Neural progenitor cell (in vitro differentiated cells): ENCODE results near the gene DNAH14. TPM values are rescaled to one million over a fixed set of nuclear protein-coding genes. Genes with fewer than 3 reads are reported as not detected.

Experiments
- DNase-seq: peaks from one replicate; pipeline ENCODE4 v3.0.0-alpha.2; 2016; ENCODE audit warnings: low spot score
- H2AFZ ChIP-seq: fragments of 200-600 bp; sonication (generic); replicated peaks from 2 replicates; pipeline ENCODE4 v1.6.1; 2016; ENCODE audit warnings: antibody characterized with exemption
- H3F3A ChIP-seq: fragments of 200-600 bp; sonication (generic); 2 replicates; pipeline ENCODE4 v1.6.1; 2016; ENCODE audit warnings: antibody characterized with exemption, low read depth
- H3K27ac ChIP-seq: fragments of 200-600 bp; sonication (generic); 2 replicates; pipeline ENCODE4 v1.5.1; 2016; ENCODE audit warnings: mild to moderate bottlenecking
- H3K27me3 ChIP-seq: fragments of 200-600 bp; sonication (generic); 2 replicates; pipeline ENCODE4 v1.6.1; 2016; ENCODE audit warnings: mild to moderate bottlenecking, moderate library complexity
- H3K36me3 ChIP-seq: fragments of 200-600 bp; sonication (generic); 2 replicates; pipeline ENCODE4 v1.5.1; 2016
- H3K4me1 ChIP-seq: fragments of 200-600 bp; sonication (generic); 2 replicates; pipeline ENCODE4 v1.6.1; 2016; ENCODE audit warnings: mixed run types
- H3K4me2 ChIP-seq: fragments of 200-600 bp; sonication (generic); 2 replicates; pipeline ENCODE4 v1.6.1; 2016
- H3K4me3 ChIP-seq: fragments of 200-600 bp; sonication (generic); 2 replicates; pipeline ENCODE4 v1.5.1; 2016
- H3K79me2 ChIP-seq: fragments of 200-600 bp; sonication (generic); 2 replicates; pipeline ENCODE4 v1.6.1; 2016; ENCODE audit warnings: low read depth
- H3K9ac ChIP-seq: fragments of 200-600 bp; sonication (generic); 2 replicates; pipeline ENCODE4 v1.6.1; 2016
- H3K9me3 ChIP-seq: fragments of 200-600 bp; sonication (generic); 2 replicates; pipeline ENCODE4 v1.5.1; 2016; ENCODE audit warnings: low read depth
- H4K20me1 ChIP-seq: fragments of 200-600 bp; sonication (generic); 2 replicates; pipeline ENCODE4 v1.6.1; 2016; ENCODE audit warnings: low read depth
- H3K27ac Mint-ChIP-seq: 3 replicates; pipeline ENCODE4 v1.8.0; 2021; ENCODE audit warnings: mixed read lengths
- H3K27me3 Mint-ChIP-seq: 2 replicates; pipeline ENCODE4 v1.8.0; 2022; ENCODE audit warnings: low read depth, mild to moderate bottlenecking, inconsistent platforms, moderate library complexity, mixed read lengths; ENCODE audit not compliant: insufficient read depth
- H3K36me3 Mint-ChIP-seq: 3 replicates; pipeline ENCODE4 v1.8.0; 2021; ENCODE audit warnings: mixed read lengths
- H3K4me1 Mint-ChIP-seq: 3 replicates; pipeline ENCODE4 v1.8.0; 2021; ENCODE audit warnings: mixed read lengths
- H3K4me3 Mint-ChIP-seq: 3 replicates; pipeline ENCODE4 v1.8.0; 2021; ENCODE audit warnings: mild to moderate bottlenecking, moderate library complexity, mixed read lengths
- H3K9me3 Mint-ChIP-seq: 3 replicates; pipeline ENCODE4 v1.8.0; 2020; ENCODE audit warnings: mixed read lengths
- CTCF ChIP-seq: fragments of 200-600 bp; sonication (generic); IDR thresholded peaks from 2 replicates; pipeline ENCODE4 v1.5.1; 2017; ENCODE audit warnings: antibody characterized with exemption, mild to moderate bottlenecking
- EZH2 ChIP-seq: fragments of 200-600 bp; sonication (generic); IDR thresholded peaks from 2 replicates; pipeline ENCODE4 v1.6.1; 2017; ENCODE audit warnings: antibody characterized with exemption, mild to moderate bottlenecking, moderate library complexity
- EZH2phosphoT487 ChIP-seq: fragments of 200-600 bp; sonication (generic); IDR thresholded peaks from 2 replicates; pipeline ENCODE4 v1.6.1; 2017; ENCODE audit warnings: antibody characterized with exemption
- total RNA-seq: library from RNA; depleted of rRNA; stranded (reverse); fragments of >200 nt; gene quantifications from 2 replicates; pipeline ENCODE4 v1.2.3, GENCODE V29; 2015; ENCODE audit warnings: low replicate concordance

DNAH14 gene
- total RNA-seq, 1 donor from 2014 or later: 118 TPM

- Histone ChIP-seq H2AFZ (no peak overlapping the region), H3F3A (no peaks in the 10 kb centered on the region), H3K36me3 (no peaks in the 10 kb centered on the region), H3K9ac (no peak overlapping the region), H3K27me3 (no peaks in the 10 kb centered on the region), H3K9me3 (no peaks in the 10 kb centered on the region), H3K4me1 (no peaks in the 10 kb centered on the region), H3K27ac (no peak overlapping the region), H3K4me3 (no peak overlapping the region), H3K4me2 (no peak overlapping the region), H3K79me2 (no peaks in the 10 kb centered on the region), H4K20me1 (no peaks in the 10 kb centered on the region)
- Mint-ChIP-seq H3K4me3 (no peak overlapping the region), H3K36me3 (peaks cover 4% of the 10 kb centered on the region), H3K27me3 (no peaks in the 10 kb centered on the region), H3K27ac (no peak overlapping the region), H3K4me1 (no peaks in the 10 kb centered on the region), H3K9me3 (no peaks in the 10 kb centered on the region)
- TF ChIP-seq CTCF (no peak), EZH2 (no peak)
- DNase-seq: no peak
These were observed 189.8 kb downstream of the DNAH14 start for GRCh38 chr1:225119307-225119706.

- H3K27ac Mint-ChIP-seq: no peak overlapping the region
- Histone ChIP-seq H3K4me3 (no peak overlapping the region), H3K4me1 (no peaks in the 10 kb centered on the region), H3K79me2 (no peaks in the 10 kb centered on the region), H3K9me3 (no peaks in the 10 kb centered on the region), H3K36me3 (no peaks in the 10 kb centered on the region), H3K4me2 (no peak overlapping the region), H3K27me3 (no peaks in the 10 kb centered on the region), H2AFZ (no peak overlapping the region), H3K9ac (no peak overlapping the region), H3K27ac (no peak overlapping the region), H3F3A (no peaks in the 10 kb centered on the region), H4K20me1 (no peaks in the 10 kb centered on the region)
- peaks cover 14% of the 10 kb centered on the region for H3K36me3 Mint-ChIP-seq
- TF ChIP-seq CTCF (no peak), EZH2 (no peak), EZH2phosphoT487 (no peak)
- no peaks in the 10 kb centered on the region for H3K27me3 Mint-ChIP-seq
- H3K4me1 Mint-ChIP-seq: no peaks in the 10 kb centered on the region
- H3K9me3 Mint-ChIP-seq: no peaks in the 10 kb centered on the region
- no peak overlapping the region for H3K4me3 Mint-ChIP-seq
- no peak for DNase-seq
These were observed 191.6 kb downstream of the DNAH14 start for GRCh38 chr1:225121095-225121494.

GRCh38 chr1:225131869-225132268 is 202.4 kb downstream of the DNAH14 start:
- Mint-ChIP-seq H3K9me3 (peaks cover 23% of the 10 kb centered on the region), H3K36me3 (peaks cover 4% of the 10 kb centered on the region), H3K27me3 (no peaks in the 10 kb centered on the region), H3K27ac (no peak overlapping the region), H3K4me1 (no peaks in the 10 kb centered on the region), H3K4me3 (no peak overlapping the region)
- Histone ChIP-seq H3K27me3 (no peaks in the 10 kb centered on the region), H3F3A (no peaks in the 10 kb centered on the region), H3K4me1 (no peaks in the 10 kb centered on the region), H3K79me2 (no peaks in the 10 kb centered on the region), H3K9ac (no peak overlapping the region), H3K27ac (no peak overlapping the region), H3K36me3 (no peaks in the 10 kb centered on the region), H3K4me2 (no peak overlapping the region), H3K4me3 (no peak overlapping the region), H3K9me3 (no peaks in the 10 kb centered on the region), H4K20me1 (no peaks in the 10 kb centered on the region), H2AFZ (no peak overlapping the region)
- no peak for TF ChIP-seq CTCF
- TF ChIP-seq EZH2phosphoT487: no peak
- TF ChIP-seq EZH2: no peak
- DNase-seq: no peak

- no peaks in the 10 kb centered on the region for H4K20me1 ChIP-seq
- Mint-ChIP-seq H3K4me3 (no peak overlapping the region), H3K27ac (no peak overlapping the region), H3K27me3 (peaks cover 2% of the 10 kb centered on the region), H3K4me1 (no peaks in the 10 kb centered on the region), H3K36me3 (peaks cover 2% of the 10 kb centered on the region), H3K9me3 (peaks cover 18% of the 10 kb centered on the region)
- H3F3A ChIP-seq: no peaks in the 10 kb centered on the region
- no peaks in the 10 kb centered on the region for H3K27me3 ChIP-seq
- TF ChIP-seq EZH2phosphoT487: no peak
- TF ChIP-seq CTCF: no peak
- no peak for TF ChIP-seq EZH2
- no peak overlapping the region for H3K4me2 ChIP-seq
- H3K9ac ChIP-seq: no peak overlapping the region
- no peaks in the 10 kb centered on the region for H3K36me3 ChIP-seq
- H3K4me1 ChIP-seq: no peaks in the 10 kb centered on the region
- no peak overlapping the region for H3K27ac ChIP-seq
- no peaks in the 10 kb centered on the region for H3K9me3 ChIP-seq
- no peaks in the 10 kb centered on the region for H3K79me2 ChIP-seq
- no peak overlapping the region for H3K4me3 ChIP-seq
- DNase-seq: no peak
- no peak overlapping the region for H2AFZ ChIP-seq
These were observed 208.5 kb downstream of the DNAH14 start for GRCh38 chr1:225137976-225138375.
